Thyroid gland (tissue), 4 donors: Measurements from ENCODE around the gene NPTN. TPM values are rescaled to one million over a fixed set of nuclear protein-coding genes. Genes with fewer than 3 reads are reported as not detected.
"Not testable (repeated sequence)": the region's sequence is repeated elsewhere in the genome, so short reads cannot be mapped to it uniquely, and the experiment has no call there.

Experiments used
- DNase-seq, 2 donors: peaks; one replicate each; pipeline ENCODE4 v3.0.0-alpha.2; 2019
- H3K27ac ChIP-seq, 3 donors: fragments of 200-600 bp; sonication (generic); 1 replicate in 2 of 3; 2 replicates in 1 of 3; pipeline ENCODE4 v1.5.1; 2016 to 2019; ENCODE audit warnings: mild to moderate bottlenecking in 1 of 3, moderate library complexity in 1 of 3
- H3K27me3 ChIP-seq: fragments of 200-600 bp; sonication (generic); one replicate; pipeline ENCODE4 v1.5.1; 2019
- H3K36me3 ChIP-seq, 2 donors: fragments of 200-600 bp; sonication (generic); one replicate each; pipeline ENCODE4 v1.5.1; 2016 to 2019
- H3K4me1 ChIP-seq, 2 donors: fragments of 200-600 bp; sonication (generic); one replicate each; pipeline ENCODE4 v1.5.1; 2017 to 2019
- H3K4me3 ChIP-seq, 3 donors: fragments of 200-600 bp; sonication (generic); replicated peaks in 1 of 3; 1 replicate in 2 of 3; 2 replicates in 1 of 3; pipeline ENCODE4 v1.5.1; 2016; ENCODE audit warnings: mild to moderate bottlenecking in 1 of 3
- H3K9me3 ChIP-seq: fragments of 200-600 bp; sonication (generic); one replicate; pipeline ENCODE4 v1.5.1; 2017
- CTCF ChIP-seq, 6 experiments: fragments of 200-600 bp in 3 of 6; fragments of 450-650 bp in 3 of 6; sonication (generic) in 3 of 6; IDR thresholded peaks; one replicate each; pipeline ENCODE4 v1.5.1; 2016 to 2019; ENCODE audit warnings: antibody characterized with exemption in 6 of 6, mild to moderate bottlenecking in 2 of 6, inconsistent platforms in 1 of 6, moderate library complexity in 1 of 6
- POLR2A ChIP-seq, 2 donors: fragments of 450-650 bp; IDR thresholded peaks; one replicate each; pipeline ENCODE4 v1.6.1; 2017; ENCODE audit warnings: antibody characterized with exemption in 2 of 2, mild to moderate bottlenecking in 2 of 2, moderate library complexity in 1 of 2
- whole genome bisulfite sequencing, 2 donors: methylation state at CpG; one replicate each; pipeline ENCODE4 v1.1.5; 2017; 5-methylcytosine and 5-hydroxymethylcytosine counted together
- intact Hi-C: fragments of 100-400 bp; cut with DNase I; formaldehyde crosslinking; loops from one replicate; pipeline ENCODE4 v1.15.1; 2023
- total RNA-seq, 4 donors: library from RNA; depleted of rRNA; stranded (reverse); fragments of >200 nt; gene quantifications; one replicate each; pipeline ENCODE4 v1.2.3, GENCODE V29; 2016

NPTN gene
- total RNA-seq, 4 donors from 2014 or later, result 86.7 to 134 (median 124) TPM

- H3K4me3 ChIP-seq, result no peak overlapping the region
- H3K27me3 ChIP-seq, result no peaks in the 10 kb centered on the region
- no peaks in the 10 kb centered on the region for H3K4me1 ChIP-seq
- H3K9me3 ChIP-seq, result no peaks in the 10 kb centered on the region
- H3K27ac ChIP-seq, result no peak overlapping the region
- intact Hi-C loops, result no loop called here
- DNase-seq, result no peak
- no peak for TF ChIP-seq CTCF (IDR thresholded peaks at IDR 0.05)
- no peak for TF ChIP-seq POLR2A (IDR thresholded peaks at IDR 0.05)
- WGBS, 2 donors, result 82% methylated on average over 3 of the region's 3 CpGs
- no peaks in the 10 kb centered on the region for H3K36me3 ChIP-seq
Measured at GRCh38 chr15:73654659-73655058, 21.5 kb upstream of the NPTN start.

GRCh38 chr15:73650416-73651126, 17.4 kb upstream of the NPTN start:
- Histone ChIP-seq H3K4me3 (no peak overlapping the region), H3K9me3 (no peaks in the 10 kb centered on the region), H3K36me3 (no peaks in the 10 kb centered on the region), H3K4me1 (no peaks in the 10 kb centered on the region), H3K27me3 (no peaks in the 10 kb centered on the region), H3K27ac (no peak overlapping the region)
- intact Hi-C loops, result no loop called here
- 57 to 85% methylated on average over 3 of the region's 3 CpGs for WGBS, 2 donors
- DNase-seq, result no peak
- no peak for TF ChIP-seq CTCF (IDR thresholded peaks at IDR 0.05)
- no peak for TF ChIP-seq POLR2A (IDR thresholded peaks at IDR 0.05)

DNA sequence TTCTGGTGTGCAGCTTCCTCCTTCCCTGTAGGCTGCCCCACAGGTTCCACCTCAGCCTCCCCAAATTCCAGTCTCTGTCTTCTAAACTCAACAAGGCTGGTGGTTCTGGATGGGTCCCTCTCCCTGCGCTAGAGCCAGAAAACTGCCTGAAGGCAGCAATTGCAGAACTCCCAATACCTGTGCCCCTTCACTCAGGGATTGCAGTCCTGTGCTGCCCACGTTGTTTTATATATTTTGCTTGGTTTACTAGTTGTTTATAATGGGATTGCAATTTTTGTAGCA, 14.8 kb upstream of the NPTN start:
- DNase-seq, result no peak
- no peaks in the 10 kb centered on the region for H3K4me1 ChIP-seq
- intact Hi-C loops, result no loop called here
- H3K9me3 ChIP-seq, result no peaks in the 10 kb centered on the region
- 78 to 85% methylated on average over 2 of the region's 2 CpGs for WGBS, 2 donors
- no peaks in the 10 kb centered on the region for H3K36me3 ChIP-seq
- TF ChIP-seq POLR2A (IDR thresholded peaks at IDR 0.05) (no peak), CTCF (IDR thresholded peaks at IDR 0.05) (no peak)
- H3K27ac ChIP-seq, result no peak overlapping the region
- H3K27me3 ChIP-seq, result no peaks in the 10 kb centered on the region
- no peak overlapping the region for H3K4me3 ChIP-seq

DNA sequence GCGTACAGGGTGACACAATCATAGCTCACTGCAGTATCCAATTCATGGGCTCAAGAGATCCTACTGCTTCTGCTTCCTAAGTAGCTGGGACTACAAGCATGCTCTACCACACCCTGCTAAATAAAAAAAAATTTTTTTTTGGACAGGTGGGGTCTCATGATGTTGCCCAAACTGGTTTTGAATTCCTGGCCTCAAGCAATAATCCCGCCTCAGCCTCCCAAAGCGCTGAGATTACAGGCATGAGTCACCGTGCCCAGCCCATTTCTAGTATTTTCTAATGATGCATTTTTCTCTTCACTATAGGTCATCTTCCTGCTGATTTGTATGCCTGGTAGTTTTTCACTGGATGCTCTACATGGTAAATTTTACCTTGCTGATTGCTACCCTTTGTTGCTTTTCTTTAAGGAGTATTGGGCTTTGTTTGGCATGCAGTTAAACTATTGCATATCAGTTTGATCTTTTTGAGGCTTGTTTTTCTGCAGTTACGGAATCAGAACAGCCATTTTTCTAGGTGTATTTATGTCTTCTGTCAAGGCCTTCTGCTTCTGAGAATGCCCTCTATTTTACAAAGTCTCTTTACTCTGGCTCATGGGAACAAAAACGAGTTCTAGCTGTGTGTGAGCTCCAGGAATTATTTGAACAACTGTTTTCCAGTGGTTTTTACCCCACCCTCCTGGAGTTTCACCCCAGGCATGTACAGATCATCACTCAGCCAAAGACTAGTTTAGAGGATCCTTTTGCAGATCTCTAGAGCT, 14.2 kb upstream of the NPTN start:
- Histone ChIP-seq H3K4me3 (no peak overlapping the region), H3K36me3 (no peaks in the 10 kb centered on the region), H3K27me3 (no peaks in the 10 kb centered on the region), H3K27ac (no peak overlapping the region), H3K9me3 (no peaks in the 10 kb centered on the region), H3K4me1 (no peaks in the 10 kb centered on the region)
- intact Hi-C loops, result no loop called here
- DNase-seq, result no peak
- TF ChIP-seq CTCF (IDR thresholded peaks at IDR 0.05) (no peak), POLR2A (IDR thresholded peaks at IDR 0.05) (no peak)
- 82 to 83% methylated on average over 6 of the region's 6 CpGs for WGBS, 2 donors

- H3K4me3 ChIP-seq, H3K4me1 ChIP-seq, H3K36me3 ChIP-seq, H3K9me3 ChIP-seq, H3K27me3 ChIP-seq, H3K27ac ChIP-seq, DNase-seq: not testable (repeated sequence)
- WGBS, 2 donors, result 67 to 68% methylated on average over 5 of the region's 5 CpGs
- intact Hi-C loops, result loop anchor here (5.0 kb wide), 1 partner anchor 77 kb away; no protein-coding TSS in a partner anchor
Measured at GRCh38 chr15:73639464-73639863, 6.3 kb upstream of the NPTN start.
